HepG2 (cell line): Measurements from ENCODE around the gene DNAJB12. TPM values are rescaled to one million over a fixed set of nuclear protein-coding genes. Genes with fewer than 3 reads are reported as not detected.

Experiments used
- ATAC-seq: fragments of 200-7000 bp; cut with Tn5 transposase; 3 replicates; pipeline ENCODE4 v1.9.1; 2020; ENCODE audit warnings: mild to moderate bottlenecking, moderate library complexity
- BruUV-seq: library from RNA; stranded (reverse); fragments of 400-500 nt; replicated peaks from 2 replicates; lab custom pipeline; 2021; lab: Mats Ljungman, UMichigan
- CTCF ChIA-PET: fragments of 300-600 bp; formaldehyde crosslinking; extraction: SDS; loops from one replicate; lab custom pipeline; 2021; ENCODE audit warnings: low total read pairs, inconsistent platforms, low intra/inter-chr PET ratio; lab: Yijun Ruan, JAX
- POLR2A ChIA-PET: fragments of 350-600 bp; sonication (Branson Sonifier 250); formaldehyde crosslinking; loops from one replicate; lab custom pipeline; 2020; ENCODE audit warnings: antibody characterized with exemption, inconsistent platforms; lab: Yijun Ruan, JAX
- DNase-seq: peaks from one replicate; pipeline ENCODE4 v3.0.0-alpha.2; 2015; ENCODE audit warnings: low spot score
- FAIRE-seq: peaks from 3 replicates; lab custom pipeline; 2011; peaks lifted over from hg19 to GRCh38; lab: Jason Lieb, UNC
- H2AFZ ChIP-seq: one replicate; pipeline ENCODE4 v1.6.1; 2011; ENCODE audit warnings: low read length, inconsistent platforms
- H3K27ac ChIP-seq: fragments of 300-600 bp; 3 replicates; pipeline ENCODE4 v1.8.0; 2011; ENCODE audit warnings: mixed run types, mild to moderate bottlenecking, mixed read lengths, low read length, inconsistent platforms; ENCODE audit not compliant: insufficient read depth; ENCODE audit errors: extremely low read length
- H3K27me3 ChIP-seq, 2 experiments: fragments of 200-600 bp in 1 of 2; 2 replicates in 1 of 2; 3 replicates in 1 of 2; pipeline versions ENCODE4 v1.6.0 to v1.8.0; 2011; ENCODE audit warnings: low read length in 2 of 2, mild to moderate bottlenecking in 2 of 2, moderate library complexity in 2 of 2, inconsistent platforms in 1 of 2; ENCODE audit not compliant: insufficient read depth in 2 of 2, control insufficient read depth in 1 of 2
- H3K36me3 ChIP-seq, 2 experiments: fragments of 200-600 bp in 1 of 2; replicated peaks in 1 of 2; 2 replicates in 1 of 2; 3 replicates in 1 of 2; pipeline versions ENCODE4 v1.5.1 to v1.8.0; 2011; ENCODE audit warnings: low read length in 2 of 2, inconsistent platforms in 1 of 2; ENCODE audit not compliant: insufficient read depth in 2 of 2, control insufficient read depth in 1 of 2
- H3K4me1 ChIP-seq: 2 replicates; pipeline ENCODE4 v1.5.1; 2012; ENCODE audit warnings: low read length, inconsistent platforms; ENCODE audit not compliant: insufficient read depth
- H3K4me2 ChIP-seq: 2 replicates; pipeline ENCODE4 v1.6.0; 2011; ENCODE audit warnings: low read depth, low read length, inconsistent platforms
- H3K4me3 ChIP-seq, 3 experiments: fragments of 200-600 bp in 1 of 3; sonication (generic), shearing (Covaris generic) in 1 of 3; replicated peaks in 1 of 3; 2 replicates each; pipeline ENCODE4 v1.5.1; 2011 to 2016; ENCODE audit warnings: low read length in 3 of 3, inconsistent platforms in 2 of 3, low read depth in 2 of 3, mild to moderate bottlenecking in 2 of 3, control low read depth in 1 of 3, mixed read lengths in 1 of 3; ENCODE audit not compliant: insufficient read depth in 1 of 3
- H3K79me2 ChIP-seq: one replicate; pipeline ENCODE4 v1.6.1; 2011; ENCODE audit warnings: low read length, inconsistent platforms; ENCODE audit not compliant: insufficient read depth
- H3K9ac ChIP-seq: 2 replicates; pipeline ENCODE4 v1.6.0; 2011; ENCODE audit warnings: mild to moderate bottlenecking, low read depth, low read length, inconsistent platforms; ENCODE audit not compliant: insufficient read depth
- H3K9me3 ChIP-seq: 2 replicates; pipeline ENCODE4 v1.5.1; 2012; ENCODE audit warnings: mild to moderate bottlenecking, low read length
- H4K20me1 ChIP-seq: 2 replicates; pipeline ENCODE4 v1.6.0; 2011; ENCODE audit warnings: inconsistent platforms, mild to moderate bottlenecking, low read length, moderate library complexity; ENCODE audit not compliant: insufficient read depth
- ATF7 ChIP-seq, 2 experiments: fragments of 450-650 bp in 1 of 2; sonication (generic) in 1 of 2; formaldehyde crosslinking in 1 of 2; IDR thresholded peaks; 2 replicates each; pipeline versions ENCODE4 v1.4.0 to v1.6.1; 2016 to 2020; ENCODE audit warnings: antibody characterized with exemption in 1 of 2, mild to moderate bottlenecking in 1 of 2, missing genetic modification reagents in 1 of 2
- BHLHE40 ChIP-seq: IDR thresholded peaks from 2 replicates; pipeline ENCODE4 v1.6.1; 2011; ENCODE audit warnings: low read length, improper control_type of control experiment
- CREM ChIP-seq, 2 experiments: sonication (generic) in 1 of 2; formaldehyde crosslinking in 1 of 2; IDR thresholded peaks; 2 replicates each; pipeline versions ENCODE4 v1.4.0 to v1.6.1; 2016 to 2020; ENCODE audit warnings: antibody characterized with exemption in 1 of 2, mild to moderate bottlenecking in 1 of 2, missing genetic modification reagents in 1 of 2
- ELF1 ChIP-seq: sonication (generic); formaldehyde crosslinking; IDR thresholded peaks from 2 replicates; pipeline ENCODE4 v1.4.0; 2020; ENCODE audit warnings: missing genetic modification reagents
- KDM4B ChIP-seq: sonication (generic); formaldehyde crosslinking; IDR thresholded peaks from 2 replicates; pipeline ENCODE4 v1.4.0; 2020; ENCODE audit warnings: missing genetic modification reagents
- SIN3A ChIP-seq: IDR thresholded peaks from 2 replicates; pipeline ENCODE4 v1.6.1; 2011; ENCODE audit warnings: low read depth, mild to moderate bottlenecking, control low read depth, low read length, borderline replicate concordance
- SMAD3 ChIP-seq: sonication (generic); formaldehyde crosslinking; IDR thresholded peaks from 2 replicates; pipeline ENCODE4 v1.4.0; 2020; ENCODE audit warnings: missing genetic modification reagents
- ZFP82 ChIP-seq: sonication (generic); formaldehyde crosslinking; IDR thresholded peaks from 2 replicates; pipeline ENCODE4 v1.5.1; 2020; ENCODE audit warnings: mild to moderate bottlenecking, missing genetic modification reagents, borderline replicate concordance
- ZNF792 ChIP-seq: IDR thresholded peaks from 2 replicates; pipeline ENCODE4 v1.6.1; 2016
- WGBS: methylation state at CpG from one replicate; pipeline ENCODE4 v1.1.6; 2017; ENCODE audit warnings: low lambda C conversion rate; 5-methylcytosine and 5-hydroxymethylcytosine counted together
- in situ Hi-C: cut with HindIII; loops from 2 replicates; pipeline ENCODE4 v1.10.0; 2017; ENCODE audit warnings: low pct_unique_long_range_greater_than_20kb; ENCODE audit not compliant: extremely low pct_ligation_motif_present
- intact Hi-C: fragments of 100-400 bp; cut with micrococcal nuclease; formaldehyde crosslinking; loops from one replicate; pipeline ENCODE4 v1.10.0; 2022; ENCODE audit not compliant: unreplicated experiment
- polyA plus RNA-seq, 8 experiments: library from polyadenylated mRNA; depleted of rRNA in 3 of 8; stranded (reverse) in 7 of 8; unstranded in 1 of 8; fragments of >200 nt; fragmentation: Illumina TruSeq in 4 of 8; extraction: Trizol in 4 of 8; gene quantifications; 2 replicates each; pipeline versions ENCODE4 v1.2.1 to v1.2.3, GENCODE V29; 2011 to 2016; ENCODE audit warnings: low read depth in 4 of 8, missing spikeins in 1 of 8, mixed read lengths in 1 of 8; ENCODE audit not compliant: insufficient read depth in 1 of 8
- total RNA-seq, 5 experiments: library from RNA; depleted of rRNA; stranded (reverse); fragments of >200 nt; fragmentation: Illumina TruSeq; extraction: Trizol; gene quantifications; 2 replicates each; pipeline ENCODE4 v1.2.3, GENCODE V29; 2016; ENCODE audit warnings: low read depth in 1 of 5
- TF ChIP-seq, protein P1 (sequence below): sonication (generic); formaldehyde crosslinking; IDR thresholded peaks from 2 replicates; pipeline ENCODE4 v1.4.0; 2020; ENCODE audit warnings: missing genetic modification reagents
- TF ChIP-seq, protein P2 (sequence below): sonication (generic); formaldehyde crosslinking; IDR thresholded peaks from 2 replicates; pipeline ENCODE4 v1.4.0; 2020; ENCODE audit warnings: mild to moderate bottlenecking, missing genetic modification reagents
- TF ChIP-seq, protein P3 (sequence below): sonication (generic); formaldehyde crosslinking; conservative IDR thresholded peaks from 2 replicates; pipeline ENCODE4 v1.4.0; 2020; ENCODE audit warnings: missing genetic modification reagents
- TF ChIP-seq, protein P4 (sequence below): sonication (generic); formaldehyde crosslinking; IDR thresholded peaks from 2 replicates; pipeline ENCODE4 v1.8.0; 2022; ENCODE audit warnings: mild to moderate bottlenecking, missing genetic modification reagents, moderate library complexity
- TF ChIP-seq, protein P5 (sequence below): sonication (generic); formaldehyde crosslinking; IDR thresholded peaks from 2 replicates; pipeline ENCODE4 v1.5.0; 2020; ENCODE audit warnings: mild to moderate bottlenecking, missing genetic modification reagents

DNAJB12 gene
- total and polyA plus RNA-seq, 2 of the 13 experiments (the other 11 are each of a cell fraction or from before 2014, with no cell fraction given): 10.8 to 18.2 TPM

DNA sequence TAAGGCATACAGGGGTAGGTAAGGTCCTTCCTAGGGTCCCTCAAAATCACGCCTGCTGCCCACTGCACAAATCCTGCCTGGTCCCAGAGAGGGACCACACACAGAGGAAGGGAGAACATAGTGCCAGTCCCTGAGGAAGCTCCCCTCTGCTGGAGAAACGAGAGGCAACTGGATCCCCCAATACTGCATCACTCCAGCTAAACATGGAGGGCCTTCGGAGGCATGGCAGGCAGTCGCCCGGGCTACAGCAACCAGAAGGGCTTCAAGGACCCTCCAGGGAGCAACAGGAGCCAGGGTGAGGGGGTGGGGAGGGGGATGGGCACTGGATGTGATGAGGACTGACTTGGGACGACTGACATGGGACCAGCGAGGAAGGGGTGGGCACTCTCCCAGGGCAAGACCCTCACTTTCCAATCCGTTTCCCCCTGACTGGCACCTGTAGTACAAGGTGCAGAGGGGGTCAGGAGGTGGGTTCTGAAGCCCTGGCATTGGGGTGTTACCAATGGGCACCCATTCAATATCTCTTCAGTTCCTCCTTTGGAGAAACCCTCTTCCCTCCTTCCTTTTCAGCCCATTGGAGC lies 59.3 kb downstream of the DNAJB12 start:
- no peak for DNase-seq
- no peaks in the 10 kb centered on the region for H3K36me3 ChIP-seq
- no peaks in the 10 kb centered on the region; a peak in 1 of 5 replicates for H3K27me3 ChIP-seq
- no peak for FAIRE-seq
- no peak overlapping the region for H3K4me3 ChIP-seq
- H3K27ac ChIP-seq: no peak overlapping the region
- intact Hi-C loops: no loop called here
- ChIA-PET POLR2A (interaction anchor here (0.7 to 0.8 kb wide), 2 partner anchors 14 to 22 kb away, joined by 3 to 5 read pairs; partner anchors contain the start of gene DDIT4), CTCF (no interaction called here)
- H3K9me3 ChIP-seq: no peaks in the 10 kb centered on the region
- in situ Hi-C loops: no loop called here
- TF ChIP-seq ZFP82 (CRISPR knock-in tag) (no peak), ELF1 (CRISPR knock-in tag) (no peak), BHLHE40 (no peak), CREM (IDR thresholded peaks at IDR 0.05) (no peak), CREM (CRISPR knock-in tag; IDR thresholded peaks at IDR 0.05) (no peak), KDM4B (no peak), SIN3A (no peak), ATF7 (IDR thresholded peaks at IDR 0.05) (no peak), ATF7 (CRISPR knock-in tag; IDR thresholded peaks at IDR 0.05) (no peak), ZNF792 (CRISPR knock-in tag) (no peak), SMAD3 (CRISPR knock-in tag) (no peak)
- TF ChIP-seq, protein P1, sequence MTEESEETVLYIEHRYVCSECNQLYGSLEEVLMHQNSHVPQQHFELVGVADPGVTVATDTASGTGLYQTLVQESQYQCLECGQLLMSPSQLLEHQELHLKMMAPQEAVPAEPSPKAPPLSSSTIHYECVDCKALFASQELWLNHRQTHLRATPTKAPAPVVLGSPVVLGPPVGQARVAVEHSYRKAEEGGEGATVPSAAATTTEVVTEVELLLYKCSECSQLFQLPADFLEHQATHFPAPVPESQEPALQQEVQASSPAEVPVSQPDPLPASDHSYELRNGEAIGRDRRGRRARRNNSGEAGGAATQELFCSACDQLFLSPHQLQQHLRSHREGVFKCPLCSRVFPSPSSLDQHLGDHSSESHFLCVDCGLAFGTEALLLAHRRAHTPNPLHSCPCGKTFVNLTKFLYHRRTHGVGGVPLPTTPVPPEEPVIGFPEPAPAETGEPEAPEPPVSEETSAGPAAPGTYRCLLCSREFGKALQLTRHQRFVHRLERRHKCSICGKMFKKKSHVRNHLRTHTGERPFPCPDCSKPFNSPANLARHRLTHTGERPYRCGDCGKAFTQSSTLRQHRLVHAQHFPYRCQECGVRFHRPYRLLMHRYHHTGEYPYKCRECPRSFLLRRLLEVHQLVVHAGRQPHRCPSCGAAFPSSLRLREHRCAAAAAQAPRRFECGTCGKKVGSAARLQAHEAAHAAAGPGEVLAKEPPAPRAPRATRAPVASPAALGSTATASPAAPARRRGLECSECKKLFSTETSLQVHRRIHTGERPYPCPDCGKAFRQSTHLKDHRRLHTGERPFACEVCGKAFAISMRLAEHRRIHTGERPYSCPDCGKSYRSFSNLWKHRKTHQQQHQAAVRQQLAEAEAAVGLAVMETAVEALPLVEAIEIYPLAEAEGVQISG: no peak
- TF ChIP-seq, protein P2, sequence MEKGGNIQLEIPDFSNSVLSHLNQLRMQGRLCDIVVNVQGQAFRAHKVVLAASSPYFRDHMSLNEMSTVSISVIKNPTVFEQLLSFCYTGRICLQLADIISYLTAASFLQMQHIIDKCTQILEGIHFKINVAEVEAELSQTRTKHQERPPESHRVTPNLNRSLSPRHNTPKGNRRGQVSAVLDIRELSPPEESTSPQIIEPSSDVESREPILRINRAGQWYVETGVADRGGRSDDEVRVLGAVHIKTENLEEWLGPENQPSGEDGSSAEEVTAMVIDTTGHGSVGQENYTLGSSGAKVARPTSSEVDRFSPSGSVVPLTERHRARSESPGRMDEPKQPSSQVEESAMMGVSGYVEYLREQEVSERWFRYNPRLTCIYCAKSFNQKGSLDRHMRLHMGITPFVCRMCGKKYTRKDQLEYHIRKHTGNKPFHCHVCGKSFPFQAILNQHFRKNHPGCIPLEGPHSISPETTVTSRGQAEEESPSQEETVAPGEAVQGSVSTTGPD: no peak
- TF ChIP-seq, protein P3, sequence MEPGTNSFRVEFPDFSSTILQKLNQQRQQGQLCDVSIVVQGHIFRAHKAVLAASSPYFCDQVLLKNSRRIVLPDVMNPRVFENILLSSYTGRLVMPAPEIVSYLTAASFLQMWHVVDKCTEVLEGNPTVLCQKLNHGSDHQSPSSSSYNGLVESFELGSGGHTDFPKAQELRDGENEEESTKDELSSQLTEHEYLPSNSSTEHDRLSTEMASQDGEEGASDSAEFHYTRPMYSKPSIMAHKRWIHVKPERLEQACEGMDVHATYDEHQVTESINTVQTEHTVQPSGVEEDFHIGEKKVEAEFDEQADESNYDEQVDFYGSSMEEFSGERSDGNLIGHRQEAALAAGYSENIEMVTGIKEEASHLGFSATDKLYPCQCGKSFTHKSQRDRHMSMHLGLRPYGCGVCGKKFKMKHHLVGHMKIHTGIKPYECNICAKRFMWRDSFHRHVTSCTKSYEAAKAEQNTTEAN (CRISPR knock-in tag): no peak
- TF ChIP-seq, protein P4, sequence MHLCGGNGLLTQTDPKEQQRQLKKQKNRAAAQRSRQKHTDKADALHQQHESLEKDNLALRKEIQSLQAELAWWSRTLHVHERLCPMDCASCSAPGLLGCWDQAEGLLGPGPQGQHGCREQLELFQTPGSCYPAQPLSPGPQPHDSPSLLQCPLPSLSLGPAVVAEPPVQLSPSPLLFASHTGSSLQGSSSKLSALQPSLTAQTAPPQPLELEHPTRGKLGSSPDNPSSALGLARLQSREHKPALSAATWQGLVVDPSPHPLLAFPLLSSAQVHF (CRISPR knock-in tag): no peak
- TF ChIP-seq, protein P5, sequence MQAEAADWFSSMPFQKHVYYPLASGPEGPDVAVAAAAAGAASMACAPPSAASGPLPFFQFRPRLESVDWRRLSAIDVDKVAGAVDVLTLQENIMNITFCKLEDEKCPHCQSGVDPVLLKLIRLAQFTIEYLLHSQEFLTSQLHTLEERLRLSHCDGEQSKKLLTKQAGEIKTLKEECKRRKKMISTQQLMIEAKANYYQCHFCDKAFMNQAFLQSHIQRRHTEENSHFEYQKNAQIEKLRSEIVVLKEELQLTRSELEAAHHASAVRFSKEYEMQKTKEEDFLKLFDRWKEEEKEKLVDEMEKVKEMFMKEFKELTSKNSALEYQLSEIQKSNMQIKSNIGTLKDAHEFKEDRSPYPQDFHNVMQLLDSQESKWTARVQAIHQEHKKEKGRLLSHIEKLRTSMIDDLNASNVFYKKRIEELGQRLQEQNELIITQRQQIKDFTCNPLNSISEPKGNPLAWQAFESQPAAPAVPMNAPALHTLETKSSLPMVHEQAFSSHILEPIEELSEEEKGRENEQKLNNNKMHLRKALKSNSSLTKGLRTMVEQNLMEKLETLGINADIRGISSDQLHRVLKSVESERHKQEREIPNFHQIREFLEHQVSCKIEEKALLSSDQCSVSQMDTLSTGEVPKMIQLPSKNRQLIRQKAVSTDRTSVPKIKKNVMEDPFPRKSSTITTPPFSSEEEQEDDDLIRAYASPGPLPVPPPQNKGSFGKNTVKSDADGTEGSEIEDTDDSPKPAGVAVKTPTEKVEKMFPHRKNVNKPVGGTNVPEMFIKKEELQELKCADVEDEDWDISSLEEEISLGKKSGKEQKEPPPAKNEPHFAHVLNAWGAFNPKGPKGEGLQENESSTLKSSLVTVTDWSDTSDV (CRISPR knock-in tag): no peak
- WGBS: 43% methylated on average over 4 of the region's 8 CpGs
- no TSS peak for BruUV-seq
- no peak overlapping the region for H2AFZ ChIP-seq
- ATAC-seq: no peak
- H3K4me2 ChIP-seq: no peak overlapping the region
- H4K20me1 ChIP-seq: no peaks in the 10 kb centered on the region
- H3K79me2 ChIP-seq: no peaks in the 10 kb centered on the region
- no peak overlapping the region for H3K9ac ChIP-seq
- H3K4me1 ChIP-seq: peaks cover 30% of the 10 kb centered on the region
